Cardiac fibroblast (primary cell): ENCODE measurements around the gene FKBP7.
"Not testable (repeated sequence)": the region's sequence is repeated elsewhere in the genome, so short reads cannot be mapped to it uniquely, and the experiment has no call there.

ENCODE experiments used
- DNase-seq, 2 donors: peaks; one replicate each; pipeline versions ENCODE4 v3.0.0 to v3.0.0-alpha.2; 2010; ENCODE audit warnings: low read depth in 2 of 2
- H3K4me3 ChIP-seq, 2 donors: replicated peaks in 1 of 2; 1 replicate in 1 of 2; 2 replicates in 1 of 2; pipeline ENCODE4 v1.5.1; 2011; ENCODE audit warnings: low read depth in 2 of 2, low read length in 2 of 2, mild to moderate bottlenecking in 2 of 2, moderate library complexity in 1 of 2
- CTCF ChIP-seq: IDR thresholded peaks from one replicate; pipeline ENCODE4 v1.5.1; 2011; ENCODE audit warnings: low read depth, mild to moderate bottlenecking, low read length, inconsistent platforms

The FKBP7 gene

GRCh38 chr2:178478439-178479274 lies at the start of gene FKBP7:
TSS of gene FKBP7 (minus strand) at chr2:178478600. CDS start at chr2:178478499, 101 bp downstream.
- TF ChIP-seq CTCF, result peak; percentile 81
- peak within 1 kb of the TSS; percentile 56 to 71 for H3K4me3 ChIP-seq
- peak; percentile 78 to 85 for DNase-seq

GRCh38 chr2:178527592-178527991 lies 49.2 kb upstream of the FKBP7 start:
- DNase-seq, result no peak
- no peak for TF ChIP-seq CTCF
- no peak overlapping the region for H3K4me3 ChIP-seq

- no peak for TF ChIP-seq CTCF
- DNase-seq, result no peak
- no peak overlapping the region for H3K4me3 ChIP-seq
Observed at GRCh38 chr2:178526256-178526655, 47.9 kb upstream of the FKBP7 start.

GRCh38 chr2:178525460-178525859 lies 47.1 kb upstream of the FKBP7 start:
- not testable (repeated sequence) for H3K4me3 ChIP-seq, DNase-seq

GRCh38 chr2:178525010-178525409 lies 46.6 kb upstream of the FKBP7 start:
- not testable (repeated sequence) for DNase-seq, H3K4me3 ChIP-seq

GRCh38 chr2:178523596-178524134 lies 45.3 kb upstream of the FKBP7 start:
- peak; percentile 5 to 9 for DNase-seq
- TF ChIP-seq CTCF, result no peak
- H3K4me3 ChIP-seq, result peak overlapping the region; percentile 63 to 78

- DNase-seq, result peak; percentile 86 to 88
- peak; percentile 95 for TF ChIP-seq CTCF
- peak overlapping the region; percentile 63 to 78 for H3K4me3 ChIP-seq
Observed at GRCh38 chr2:178522950-178523595, 44.7 kb upstream of the FKBP7 start.
